GM19455 (cell line): ENCODE results near the gene TCERG1.
"Not testable (repeated sequence)": the region's sequence is repeated elsewhere in the genome, so short reads cannot be mapped to it uniquely, and the experiment has no call there.

Experiments
- ATAC-seq: cut with Tn5 transposase; IDR thresholded peaks from one replicate; pipeline ENCODE4 v1.9.1; 2021; ENCODE audit not compliant: unreplicated experiment

Gene TCERG1

GRCh38 chr5:146519554-146519953 lies 72.4 kb downstream of the TCERG1 start:
- no peak for ATAC-seq

- no peak for ATAC-seq
Measured at GRCh38 chr5:146520731-146521130, 73.6 kb downstream of the TCERG1 start.

GRCh38 chr5:146521403-146522106 lies 74.4 kb downstream of the TCERG1 start:
- ATAC-seq: no peak

GRCh38 chr5:146523698-146524097 lies 76.6 kb downstream of the TCERG1 start:
- no peak for ATAC-seq

GRCh38 chr5:146527785-146528184 lies 80.7 kb downstream of the TCERG1 start:
- ATAC-seq: no peak

- no peak for ATAC-seq
Measured at GRCh38 chr5:146528236-146528635, 81.1 kb downstream of the TCERG1 start.

GRCh38 chr5:146529984-146530383 lies 82.9 kb downstream of the TCERG1 start:
- ATAC-seq: no peak

- peak; percentile 93 for ATAC-seq
Measured at GRCh38 chr5:146533260-146533857, 86.2 kb downstream of the TCERG1 start.

GRCh38 chr5:146533882-146534281 lies 86.7 kb downstream of the TCERG1 start:
- no peak for ATAC-seq

GRCh38 chr5:146538432-146538831 lies 91.3 kb downstream of the TCERG1 start:
- ATAC-seq: no peak

- ATAC-seq: no peak
Measured at GRCh38 chr5:146539973-146540372, 92.8 kb downstream of the TCERG1 start.

GRCh38 chr5:146540414-146540813 lies 93.3 kb downstream of the TCERG1 start:
- ATAC-seq: no peak

GRCh38 chr5:146541958-146542849 lies 95.1 kb downstream of the TCERG1 start:
- ATAC-seq: peak; percentile 98

- no peak for ATAC-seq
Measured at GRCh38 chr5:146544232-146544631, 97.1 kb downstream of the TCERG1 start.

- ATAC-seq: no peak
Measured at GRCh38 chr5:146548781-146549449, 101.8 kb downstream of the TCERG1 start.

GRCh38 chr5:146549615-146550014 lies 102.5 kb downstream of the TCERG1 start:
- no peak for ATAC-seq

GRCh38 chr5:146553446-146553845 lies 106.3 kb downstream of the TCERG1 start:
- ATAC-seq: no peak

GRCh38 chr5:146556884-146557283 lies 109.8 kb downstream of the TCERG1 start:
- not testable (repeated sequence) for ATAC-seq

GRCh38 chr5:146560205-146560812 lies 113.2 kb downstream of the TCERG1 start:
- no peak for ATAC-seq
